GM12878 (cell line): Measurements from ENCODE around the gene NXPH1. TPM values are rescaled to one million over a fixed set of nuclear protein-coding genes. Genes with fewer than 3 reads are reported as not detected.

Experiments used
- ATAC-seq: fragments of 200-7000 bp; cut with Tn5 transposase; 3 replicates; pipeline ENCODE4 v1.9.1; 2020; ENCODE audit warnings: mild to moderate bottlenecking, moderate library complexity
- BruUV-seq: library from RNA; stranded (reverse); fragments of 400-500 nt; replicated peaks from 2 replicates; lab custom pipeline; 2021; lab: Mats Ljungman, UMichigan
- CTCF ChIA-PET: fragments of 300-600 bp; sonication (Branson Sonifier 250); formaldehyde crosslinking; extraction: SDS; loops from one replicate; lab custom pipeline; 2021; ENCODE audit warnings: inconsistent platforms; lab: Yijun Ruan, JAX
- POLR2A ChIA-PET: fragments of 350-600 bp; formaldehyde crosslinking; extraction: SDS; loops from one replicate; lab custom pipeline; 2021; ENCODE audit warnings: inconsistent platforms; lab: Charles Lee
- RAD21 ChIA-PET: fragments of 300-600 bp; sonication (Branson Sonifier 250); formaldehyde crosslinking; loops from one replicate; lab custom pipeline; 2023; ENCODE audit warnings: antibody characterized with exemption; ENCODE audit not compliant: unreplicated experiment; lab: Charles Lee
- SMC1A ChIA-PET: fragments of 300-600 bp; sonication (Branson Sonifier 250); formaldehyde crosslinking; loops from one replicate; lab custom pipeline; 2023; ENCODE audit not compliant: unreplicated experiment, uncharacterized antibody; lab: Charles Lee
- DNase-seq: peaks from one replicate; pipeline ENCODE4 v3.0.0-alpha.2; 2011; ENCODE audit warnings: low read depth, low spot score
- FAIRE-seq: peaks from 3 replicates; lab custom pipeline; 2011; peaks lifted over from hg19 to GRCh38; lab: Jason Lieb, UNC
- H2AFZ ChIP-seq: 2 replicates; pipeline ENCODE4 v1.6.0; 2011; ENCODE audit warnings: low read depth, low read length, control low read depth; ENCODE audit not compliant: control insufficient read depth
- H3K27ac ChIP-seq: 2 replicates; pipeline ENCODE4 v1.5.1; 2011; ENCODE audit warnings: control low read depth; ENCODE audit not compliant: control insufficient read depth, insufficient read depth
- H3K27me3 ChIP-seq, 2 experiments: replicated peaks in 1 of 2; 2 replicates each; pipeline versions ENCODE4 v1.6.0 to v1.6.1; 2011; ENCODE audit warnings: low read length in 1 of 2; ENCODE audit not compliant: control insufficient read depth in 2 of 2, insufficient read depth in 2 of 2
- H3K36me3 ChIP-seq, 2 experiments: 2 replicates each; pipeline ENCODE4 v1.5.1; 2011; ENCODE audit warnings: low read length in 1 of 2; ENCODE audit not compliant: control insufficient read depth in 2 of 2, insufficient read depth in 2 of 2
- H3K4me1 ChIP-seq: 2 replicates; pipeline ENCODE4 v1.6.1; 2011; ENCODE audit warnings: mild to moderate bottlenecking, low read length, moderate library complexity, mixed read lengths; ENCODE audit not compliant: control insufficient read depth, insufficient read depth
- H3K4me2 ChIP-seq: 2 replicates; pipeline ENCODE4 v1.6.0; 2011; ENCODE audit warnings: control low read depth; ENCODE audit not compliant: control insufficient read depth, insufficient read depth
- H3K4me3 ChIP-seq: fragments of 200-600 bp; sonication (generic); 2 replicates; pipeline ENCODE4 v1.5.1; 2016
- H3K79me2 ChIP-seq: 2 replicates; pipeline ENCODE4 v1.6.0; 2011; ENCODE audit warnings: low read length; ENCODE audit not compliant: control insufficient read depth, insufficient read depth
- H3K9ac ChIP-seq: 2 replicates; pipeline ENCODE4 v1.8.0; 2011; ENCODE audit warnings: low read length, control low read depth, mixed read lengths; ENCODE audit not compliant: control insufficient read depth, insufficient read depth
- H3K9me3 ChIP-seq: replicated peaks from 3 replicates; pipeline ENCODE4 v1.5.1; 2011; ENCODE audit warnings: mild to moderate bottlenecking, low read length; ENCODE audit not compliant: control insufficient read depth, insufficient read depth
- H4K20me1 ChIP-seq: 2 replicates; pipeline ENCODE4 v1.6.0; 2011; ENCODE audit not compliant: control insufficient read depth, insufficient read depth
- BCL11A ChIP-seq: IDR thresholded peaks from 2 replicates; pipeline ENCODE4 v1.6.1; 2011; ENCODE audit warnings: low read depth, low read length
- BCL3 ChIP-seq: IDR thresholded peaks from 2 replicates; pipeline ENCODE4 v1.6.1; 2011; ENCODE audit warnings: borderline replicate concordance, low read depth, mild to moderate bottlenecking, moderate library complexity, low read length; ENCODE audit not compliant: insufficient read depth, poor library complexity, severe bottlenecking
- CBX5 ChIP-seq: sonication (generic); IDR thresholded peaks from 2 replicates; pipeline ENCODE4 v1.6.1; 2016; ENCODE audit warnings: low read depth, moderate library complexity, mild to moderate bottlenecking, inconsistent platforms
- EP300 ChIP-seq, 2 experiments: fragments of 150-350 bp in 1 of 2; IDR thresholded peaks; 2 replicates each; pipeline ENCODE4 v1.6.1; 2011 to 2012; ENCODE audit warnings: low read depth in 2 of 2, low read length in 2 of 2, borderline replicate concordance in 1 of 2, improper control_type of control experiment in 1 of 2, inconsistent platforms in 1 of 2; ENCODE audit not compliant: control insufficient read depth in 1 of 2
- FOXM1 ChIP-seq: IDR thresholded peaks from 2 replicates; pipeline ENCODE4 v1.6.1; 2012; ENCODE audit warnings: low read depth, mild to moderate bottlenecking, inconsistent platforms, low read length, moderate library complexity
- IKZF1 ChIP-seq: fragments of 450-650 bp; conservative IDR thresholded peaks from 2 replicates; pipeline ENCODE4 v1.6.1; 2017; ENCODE audit warnings: antibody characterized with exemption, mild to moderate bottlenecking
- IKZF2 ChIP-seq, 2 experiments: fragments of 450-650 bp; IDR thresholded peaks; 2 replicates each; pipeline ENCODE4 v1.6.1; 2017; ENCODE audit warnings: mild to moderate bottlenecking in 2 of 2, moderate library complexity in 2 of 2
- JUND ChIP-seq: IDR thresholded peaks from 2 replicates; pipeline ENCODE4 v1.6.1; 2012; ENCODE audit warnings: low read depth, mild to moderate bottlenecking, low read length, improper control_type of control experiment, moderate library complexity
- MEF2A ChIP-seq: IDR thresholded peaks from 2 replicates; pipeline ENCODE4 v1.6.1; 2011; ENCODE audit warnings: low read depth, mild to moderate bottlenecking, low read length, moderate library complexity; ENCODE audit not compliant: insufficient read depth
- MTA3 ChIP-seq: IDR thresholded peaks from 2 replicates; pipeline ENCODE4 v1.6.1; 2012; ENCODE audit warnings: low read length, inconsistent platforms, borderline replicate concordance
- NFXL1 ChIP-seq: fragments of 450-650 bp; IDR thresholded peaks from 2 replicates; pipeline ENCODE4 v1.6.1; 2017; ENCODE audit warnings: antibody characterized with exemption, mild to moderate bottlenecking, borderline replicate concordance
- PAX5 ChIP-seq: IDR thresholded peaks from 2 replicates; pipeline ENCODE4 v1.6.1; 2011; ENCODE audit warnings: low read depth, low read length, borderline replicate concordance
- RAD21 ChIP-seq: IDR thresholded peaks from 2 replicates; pipeline ENCODE4 v1.6.1; 2011; ENCODE audit warnings: mild to moderate bottlenecking, low read depth, low read length, moderate library complexity; ENCODE audit not compliant: insufficient read depth
- SMAD1 ChIP-seq: fragments of 450-650 bp; IDR thresholded peaks from 2 replicates; pipeline ENCODE4 v1.6.1; 2018; ENCODE audit warnings: mild to moderate bottlenecking, low read depth; ENCODE audit not compliant: partially characterized antibody
- SRF ChIP-seq, 2 experiments: IDR thresholded peaks; 2 replicates each; pipeline ENCODE4 v1.6.1; 2011; ENCODE audit warnings: low read depth in 2 of 2, low read length in 2 of 2, mild to moderate bottlenecking in 1 of 2, moderate library complexity in 1 of 2
- USF1 ChIP-seq: IDR thresholded peaks from 2 replicates; pipeline ENCODE4 v1.6.1; 2011; ENCODE audit warnings: borderline replicate concordance, low read depth, mild to moderate bottlenecking, moderate library complexity, mixed read lengths, low read length; ENCODE audit not compliant: insufficient read depth; ENCODE audit errors: extremely low read length
- ZBTB40 ChIP-seq: fragments of 450-650 bp; IDR thresholded peaks from 2 replicates; pipeline ENCODE4 v1.6.1; 2016; ENCODE audit warnings: mild to moderate bottlenecking, moderate library complexity, borderline replicate concordance
- ZNF622 ChIP-seq: fragments of 450-650 bp; IDR thresholded peaks from 2 replicates; pipeline ENCODE4 v1.6.1; 2017; ENCODE audit warnings: mild to moderate bottlenecking, inconsistent platforms
- WGBS: methylation state at CpG from one replicate; pipeline ENCODE4 v1.1.6; 2016; ENCODE audit warnings: low lambda C conversion rate; ENCODE audit not compliant: insufficient replicate concordance, insufficient coverage; ENCODE audit errors: missing lambda C conversion rate; 5-methylcytosine and 5-hydroxymethylcytosine counted together
- in situ Hi-C: fragments of 300-500 bp; cut with MboI; formaldehyde crosslinking; loops from 9 replicates; pipeline ENCODE4 v1.14.3; 2018; ENCODE audit warnings: mixed read lengths
- intact Hi-C: fragments of 100-400 bp; cut with micrococcal nuclease; formaldehyde crosslinking; loops from one replicate; pipeline ENCODE4 v1.14.2; 2022; ENCODE audit not compliant: unreplicated experiment
- polyA plus RNA-seq, 11 experiments: library from polyadenylated mRNA; depleted of rRNA in 4 of 11; unstranded in 6 of 11; stranded (reverse) in 5 of 11; fragments of >200 nt; fragmentation: Nextera tagmentation in 4 of 11; fragmentation: Illumina TruSeq in 1 of 11; extraction: Ambion mirVana in 4 of 11; extraction: Trizol in 1 of 11; gene quantifications; 1 replicate in 1 of 11; 2 replicates in 10 of 11; pipeline versions ENCODE4 v1.2.1 to v1.2.3, GENCODE V29; 2011 to 2016; ENCODE audit warnings: inconsistent platforms in 2 of 11, missing spikeins in 2 of 11, low read depth in 1 of 11
- total RNA-seq, 4 experiments: library from RNA; depleted of rRNA in 3 of 4; stranded (reverse); fragments of >200 nt in 3 of 4; fragmentation: Illumina TruSeq in 1 of 4; extraction: Trizol in 1 of 4; gene quantifications; 2 replicates each; pipeline versions ENCODE4 v1.2.1 to v1.2.3, GENCODE V29; 2013 to 2021

The NXPH1 gene
- total and polyA plus RNA-seq, 10 of the 15 experiments (the other 5 are each of a cell fraction or from before 2014, with no cell fraction given): 0.06 to 0.34 TPM; not detected in 8

GRCh38 chr7:8491106-8491505 lies 57.7 kb downstream of the NXPH1 start:
- H3K4me1 ChIP-seq: no peaks in the 10 kb centered on the region
- whole genome bisulfite sequencing: 33% methylated on average over 3 of the region's 3 CpGs
- no peak overlapping the region for H2AFZ ChIP-seq
- H3K79me2 ChIP-seq: no peaks in the 10 kb centered on the region
- TF ChIP-seq MTA3: no peak
- no peak for TF ChIP-seq BCL3
- TF ChIP-seq MEF2A: no peak
- TF ChIP-seq ZNF622: no peak
- TF ChIP-seq SRF (IDR thresholded peaks at IDR 0.05; ENCODE audit: low read depth in 2 of 2, low read length in 2 of 2): no peak
- TF ChIP-seq PAX5: no peak
- TF ChIP-seq IKZF1: no peak
- no peak for TF ChIP-seq RAD21
- TF ChIP-seq IKZF2 (IDR thresholded peaks at IDR 0.05): no peak
- TF ChIP-seq SMAD1: no peak
- TF ChIP-seq JUND: no peak
- no peak for TF ChIP-seq EP300 (IDR thresholded peaks at IDR 0.05; ENCODE audit: borderline replicate concordance in 1 of 2, control insufficient read depth in 1 of 2, low read depth in 2 of 2, low read length in 2 of 2)
- TF ChIP-seq FOXM1: no peak
- TF ChIP-seq NFXL1: no peak
- TF ChIP-seq USF1: no peak
- no peak for TF ChIP-seq BCL11A
- TF ChIP-seq CBX5: no peak
- TF ChIP-seq ZBTB40: no peak
- TF ChIP-seq, all 136 proteins: peak for 0
- no peaks in the 10 kb centered on the region for H3K9me3 ChIP-seq
- ChIA-PET POLR2A (no interaction called here), RAD21 (no interaction called here), SMC1A (interaction anchor here (1.4 kb wide), 1 partner anchor 32 kb away, joined by 3 read pairs; no protein-coding TSS in a partner anchor), CTCF (interaction anchor here (1.2 to 1.4 kb wide), 2 partner anchors 8 to 72 kb away, joined by 3 to 4 read pairs; no protein-coding TSS in a partner anchor)
- H3K36me3 ChIP-seq: no peaks in the 10 kb centered on the region
- DNase-seq (no peak), FAIRE-seq (no peak), ATAC-seq (no peak)
- no peak overlapping the region for H3K4me3 ChIP-seq
- no TSS peak for BruUV-seq
- no peaks in the 10 kb centered on the region for H4K20me1 ChIP-seq
- in situ Hi-C loops: no loop called here
- intact Hi-C loops: no loop called here
- no peak overlapping the region for H3K4me2 ChIP-seq
- no peaks in the 10 kb centered on the region for H3K27me3 ChIP-seq
- no peak overlapping the region for H3K9ac ChIP-seq
- H3K27ac ChIP-seq: no peak overlapping the region
